ENCODE results near the gene UBE2N.
"Not testable (repeated sequence)": the region's sequence is repeated elsewhere in the genome, so short reads cannot be mapped to it uniquely, and the experiment has no call there.

UBE2N gene

GRCh38 chr12:93407054-93407962 is 34.4 kb downstream of the UBE2N start:
- no peak overlapping the region for H3K27ac ChIP-seq (ENCODE audit: low read length)

GRCh38 chr12:93404961-93405849 is 36.5 kb downstream of the UBE2N start:
- H3K27ac ChIP-seq (ENCODE audit: low read length), result no peak overlapping the region

More at GRCh38 chr12:93407054-93407962, 34.4 kb downstream of the UBE2N start:
- no peaks in the 10 kb centered on the region for H3K9me3 ChIP-seq (ENCODE audit: control insufficient read depth, low read depth, low read length)
- H3K4me1 ChIP-seq (ENCODE audit: control insufficient read depth, low read depth, low read length), result peaks cover 4% of the 10 kb centered on the region
- no peak overlapping the region for H3K4me3 ChIP-seq (ENCODE audit: low read length)
- H3K9ac ChIP-seq (ENCODE audit: low read length), result no peak overlapping the region
- no peaks in the 10 kb centered on the region for H3K27me3 ChIP-seq (ENCODE audit: control insufficient read depth, insufficient read depth, low read length)
- peaks cover 36% of the 10 kb centered on the region for H3K36me3 ChIP-seq (ENCODE audit: control insufficient read depth, low read depth, low read length)

GRCh38 chr12:93403988-93404803 is 37.6 kb downstream of the UBE2N start:
- H3K9ac ChIP-seq (ENCODE audit: low read length), result no peak overlapping the region
- no peak overlapping the region for H3K27ac ChIP-seq (ENCODE audit: low read length)
- no peaks in the 10 kb centered on the region for H3K27me3 ChIP-seq (ENCODE audit: control insufficient read depth, insufficient read depth, low read length)
- no peak overlapping the region for H3K4me3 ChIP-seq (ENCODE audit: low read length)
- no peaks in the 10 kb centered on the region for H3K9me3 ChIP-seq (ENCODE audit: control insufficient read depth, low read depth, low read length)
- peaks cover 18% of the 10 kb centered on the region for H3K36me3 ChIP-seq (ENCODE audit: control insufficient read depth, low read depth, low read length)
- H3K4me1 ChIP-seq (ENCODE audit: control insufficient read depth, low read depth, low read length), result peaks cover 4% of the 10 kb centered on the region

More at GRCh38 chr12:93404961-93405849, 36.5 kb downstream of the UBE2N start:
- no peak overlapping the region for H3K4me3 ChIP-seq (ENCODE audit: low read length)
- peaks cover 4% of the 10 kb centered on the region for H3K4me1 ChIP-seq (ENCODE audit: control insufficient read depth, low read depth, low read length)
- no peak overlapping the region for H3K9ac ChIP-seq (ENCODE audit: low read length)
- H3K9me3 ChIP-seq (ENCODE audit: control insufficient read depth, low read depth, low read length), result no peaks in the 10 kb centered on the region
- peaks cover 26% of the 10 kb centered on the region for H3K36me3 ChIP-seq (ENCODE audit: control insufficient read depth, low read depth, low read length)
- no peaks in the 10 kb centered on the region for H3K27me3 ChIP-seq (ENCODE audit: control insufficient read depth, insufficient read depth, low read length)

- no peak overlapping the region for H3K27ac ChIP-seq (ENCODE audit: low read length)
- no peak overlapping the region for H3K4me3 ChIP-seq (ENCODE audit: low read length)
- H3K36me3 ChIP-seq (ENCODE audit: control insufficient read depth, low read depth, low read length), result peaks cover 13% of the 10 kb centered on the region
- no peaks in the 10 kb centered on the region for H3K27me3 ChIP-seq (ENCODE audit: control insufficient read depth, insufficient read depth, low read length)
- no peaks in the 10 kb centered on the region for H3K9me3 ChIP-seq (ENCODE audit: control insufficient read depth, low read depth, low read length)
- H3K4me1 ChIP-seq (ENCODE audit: control insufficient read depth, low read depth, low read length), result peaks cover 1% of the 10 kb centered on the region
- no peak overlapping the region for H3K9ac ChIP-seq (ENCODE audit: low read length)
Observed at GRCh38 chr12:93402333-93403311, 39.1 kb downstream of the UBE2N start.

GRCh38 chr12:93399183-93399863 is 42.4 kb downstream of the UBE2N start:
- H3K27me3 ChIP-seq (ENCODE audit: control insufficient read depth, insufficient read depth, low read length); H3K4me3 ChIP-seq (ENCODE audit: low read length); H3K4me1 ChIP-seq (ENCODE audit: control insufficient read depth, low read depth, low read length); H3K9me3 ChIP-seq (ENCODE audit: control insufficient read depth, low read depth, low read length); H3K9ac ChIP-seq (ENCODE audit: low read length); H3K27ac ChIP-seq (ENCODE audit: low read length): not testable (repeated sequence)
- peaks cover 18% of the 10 kb centered on the region for H3K36me3 ChIP-seq (ENCODE audit: control insufficient read depth, low read depth, low read length)

- H3K9ac ChIP-seq (ENCODE audit: low read length), result no peak overlapping the region
- no peaks in the 10 kb centered on the region for H3K27me3 ChIP-seq (ENCODE audit: control insufficient read depth, insufficient read depth, low read length)
- peaks cover 18% of the 10 kb centered on the region for H3K36me3 ChIP-seq (ENCODE audit: control insufficient read depth, low read depth, low read length)
- no peaks in the 10 kb centered on the region for H3K4me1 ChIP-seq (ENCODE audit: control insufficient read depth, low read depth, low read length)
- H3K27ac ChIP-seq (ENCODE audit: low read length), result no peak overlapping the region
- no peak overlapping the region for H3K4me3 ChIP-seq (ENCODE audit: low read length)
- no peaks in the 10 kb centered on the region for H3K9me3 ChIP-seq (ENCODE audit: control insufficient read depth, low read depth, low read length)
Observed at GRCh38 chr12:93397412-93397811, 44.3 kb downstream of the UBE2N start.

- H3K4me1 ChIP-seq (ENCODE audit: control insufficient read depth, low read depth, low read length), result no peaks in the 10 kb centered on the region
- H3K36me3 ChIP-seq (ENCODE audit: control insufficient read depth, low read depth, low read length), result peaks cover 13% of the 10 kb centered on the region
- no peak overlapping the region for H3K27ac ChIP-seq (ENCODE audit: low read length)
- no peak overlapping the region for H3K9ac ChIP-seq (ENCODE audit: low read length)
- no peaks in the 10 kb centered on the region for H3K9me3 ChIP-seq (ENCODE audit: control insufficient read depth, low read depth, low read length)
- H3K4me3 ChIP-seq (ENCODE audit: low read length), result no peak overlapping the region
- no peaks in the 10 kb centered on the region for H3K27me3 ChIP-seq (ENCODE audit: control insufficient read depth, insufficient read depth, low read length)
Observed at GRCh38 chr12:93393425-93393824, 48.3 kb downstream of the UBE2N start.

- no peak overlapping the region for H3K9ac ChIP-seq (ENCODE audit: low read length)
- no peak overlapping the region for H3K4me3 ChIP-seq (ENCODE audit: low read length)
- H3K27me3 ChIP-seq (ENCODE audit: control insufficient read depth, insufficient read depth, low read length), result no peaks in the 10 kb centered on the region
- peaks cover under 1% of the 10 kb centered on the region for H3K36me3 ChIP-seq (ENCODE audit: control insufficient read depth, low read depth, low read length)
- no peaks in the 10 kb centered on the region for H3K9me3 ChIP-seq (ENCODE audit: control insufficient read depth, low read depth, low read length)
- no peak overlapping the region for H3K27ac ChIP-seq (ENCODE audit: low read length)
- no peaks in the 10 kb centered on the region for H3K4me1 ChIP-seq (ENCODE audit: control insufficient read depth, low read depth, low read length)
Observed at GRCh38 chr12:93390549-93391297, 51.0 kb downstream of the UBE2N start.

GRCh38 chr12:93390031-93390430 is 51.7 kb downstream of the UBE2N start:
- Histone ChIP-seq H3K36me3 (ENCODE audit: control insufficient read depth, low read depth, low read length) (no peaks in the 10 kb centered on the region), H3K4me3 (ENCODE audit: low read length) (no peak overlapping the region), H3K9me3 (ENCODE audit: control insufficient read depth, low read depth, low read length) (no peaks in the 10 kb centered on the region), H3K27me3 (ENCODE audit: control insufficient read depth, insufficient read depth, low read length) (no peaks in the 10 kb centered on the region), H3K27ac (ENCODE audit: low read length) (no peak overlapping the region), H3K4me1 (ENCODE audit: control insufficient read depth, low read depth, low read length) (no peaks in the 10 kb centered on the region), H3K9ac (ENCODE audit: low read length) (no peak overlapping the region)
